Measurements from ENCODE around the gene WNK1. TPM values are rescaled to one million over a fixed set of nuclear protein-coding genes. Genes with fewer than 3 reads are reported as not detected.

WNK1 gene
- total and polyA plus RNA-seq, 2 of the 8 experiments (the other 6 are each of a cell fraction or from before 2014, with no cell fraction given), result 88.2 to 157 TPM

DNA sequence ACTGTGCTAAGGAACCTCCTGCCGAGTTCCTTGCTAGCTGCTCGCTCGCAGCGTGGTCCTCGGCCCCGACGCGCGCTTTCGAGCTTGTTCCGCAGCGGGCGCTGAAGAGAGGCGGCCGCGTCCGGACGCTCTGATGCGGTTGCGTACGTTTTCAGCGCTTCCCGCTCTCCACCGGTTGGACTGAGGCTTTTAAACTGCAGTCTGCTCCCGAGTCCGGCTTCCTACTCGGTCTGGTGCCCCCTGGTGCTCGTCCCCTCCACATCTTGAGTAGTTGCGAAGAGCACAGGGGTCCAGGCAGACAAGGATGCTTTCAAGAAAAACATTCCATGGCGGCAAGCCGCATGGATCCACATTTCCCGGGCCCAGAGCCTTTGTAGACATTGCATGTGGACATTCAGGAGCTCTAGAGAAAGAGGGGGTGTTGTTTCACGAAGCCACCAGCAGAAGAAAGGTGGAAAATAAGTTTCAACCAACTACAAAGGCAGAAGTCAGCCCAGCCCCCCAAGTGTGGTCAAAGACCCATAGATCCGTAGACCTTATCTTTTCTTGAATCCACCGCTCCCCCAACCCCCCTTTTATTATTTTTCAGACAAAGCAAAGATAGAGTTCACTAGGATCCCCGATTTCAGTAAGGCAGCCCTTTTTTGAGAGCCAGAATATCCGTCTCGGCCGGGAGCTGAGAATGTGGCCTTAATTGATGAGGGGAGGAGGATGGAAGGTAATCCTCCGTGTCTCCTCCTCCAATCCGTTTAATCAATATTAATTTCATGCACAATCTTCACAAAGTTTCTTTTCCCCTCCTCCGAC, 984 bp upstream of the WNK1 start:
- POLR2A ChIA-PET (ENCODE audit: partially characterized antibody), result interaction anchor here (0.5 to 3.5 kb wide), 25 partner anchors 9 to 181 kb away, joined by 3 to 20 read pairs (median 4); no protein-coding TSS in a partner anchor
- TF ChIP-seq CEBPB (IDR thresholded peaks at IDR 0.05; ENCODE audit: low read depth, low read length), result 0 out of 2 replicates have a peak, but pooled peaks have one; percentile 9
- TF ChIP-seq SP4 (IDR thresholded peaks at IDR 0.05; ENCODE audit: low read length), result 0 out of 2 replicates have a peak, but pooled peaks have one; percentile 72
- peak; percentile 65 for TF ChIP-seq YY1 (IDR thresholded peaks at IDR 0.05; ENCODE audit: low read depth, low read length)
- TF ChIP-seq JUN (IDR thresholded peaks at IDR 0.05; ENCODE audit: low read depth, low read length), result no peak
- TF ChIP-seq, protein P1, sequence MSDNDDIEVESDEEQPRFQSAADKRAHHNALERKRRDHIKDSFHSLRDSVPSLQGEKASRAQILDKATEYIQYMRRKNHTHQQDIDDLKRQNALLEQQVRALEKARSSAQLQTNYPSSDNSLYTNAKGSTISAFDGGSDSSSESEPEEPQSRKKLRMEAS (IDR thresholded peaks at IDR 0.05), result peak; percentile 90
- TF ChIP-seq NANOG (IDR thresholded peaks at IDR 0.05; ENCODE audit: insufficient read depth, low read depth, low read length, poor library complexity, severe bottlenecking), result peak; percentile 48
- peak; percentile 89 for TF ChIP-seq RBBP5 (IDR thresholded peaks at IDR 0.05; ENCODE audit: borderline replicate concordance, low read depth, low read length)
- TF ChIP-seq ASH2L (IDR thresholded peaks at IDR 0.05; ENCODE audit: low read length), result peak; percentile 81
- no peak for TF ChIP-seq TCF12 (IDR thresholded peaks at IDR 0.05; ENCODE audit: low read depth, low read length)
- TF ChIP-seq CREB1 (IDR thresholded peaks at IDR 0.05), result peak; percentile 57
- peak; percentile 80 for TF ChIP-seq TAF1 (IDR thresholded peaks at IDR 0.05; ENCODE audit: low read depth, low read length)

More for the DNA sequence above, 984 bp upstream of the WNK1 start:
- Histone ChIP-seq H3K36me3 (ENCODE audit: control insufficient read depth in 2 of 4, insufficient read depth in 4 of 4, low read length in 3 of 4) (no peaks in the 10 kb centered on the region), H4K20me1 (replicated peaks in 1 of 2; ENCODE audit: control insufficient read depth in 1 of 2, insufficient read depth in 2 of 2, low read length in 2 of 2) (peaks cover 18 to 22% of the 10 kb centered on the region in 2 experiments), H2BK15ac (ENCODE audit: low read length) (no peak overlapping the region), H3K56ac (replicated peaks; ENCODE audit: insufficient read length, low read depth, low read length) (peak overlapping the region; percentile 8), H3K4me3 (ENCODE audit: extremely low read depth in 1 of 4, insufficient read depth in 2 of 4, low read depth in 3 of 4, low read length in 4 of 4) (peak overlapping the region; percentile 48 to 71 (median 55)), H3K18ac (ENCODE audit: extremely low read depth, low read length) (peak overlapping the region; percentile 91), H2AK5ac (ENCODE audit: low read depth, low read length) (peak overlapping the region; percentile 79; the same call in 1 of the 2 replicates), H3K79me2 (ENCODE audit: control insufficient read depth in 1 of 2, insufficient read depth in 2 of 2, low read length in 2 of 2) (peaks cover 17 to 32% of the 10 kb centered on the region in 2 experiments), H2BK20ac (ENCODE audit: low read length) (no peak overlapping the region), H3K9ac (replicated peaks in 1 of 4; ENCODE audit: extremely low read depth in 1 of 4, low read depth in 3 of 4, low read length in 3 of 4) (peak overlapping the region; percentile 35 to 69 (median 66)), H3K4ac (replicated peaks; ENCODE audit: insufficient read length, low read depth, low read length) (peak overlapping the region; percentile 63), H4K8ac (ENCODE audit: extremely low read depth, insufficient read depth, low read length) (peak overlapping the region; percentile 85; the same call in 1 of the 2 replicates), H3K27ac (ENCODE audit: low read depth, low read length) (peak overlapping the region; percentile 74), H4K5ac (ENCODE audit: insufficient read length, low read depth, low read length) (peak overlapping the region; percentile 85), H3K4me1 (replicated peaks in 1 of 4; ENCODE audit: control insufficient read depth in 3 of 4, insufficient read depth in 4 of 4, low read length in 3 of 4) (peaks cover 3 to 11% (median 4%) of the 10 kb centered on the region in 4 experiments; a peak in 6 of 7 replicates), H3K27me3 (replicated peaks in 1 of 4; ENCODE audit: control insufficient read depth in 3 of 4, extremely low read depth in 1 of 4, insufficient read depth in 3 of 4, low read length in 3 of 4) (no peaks in the 10 kb centered on the region), H3K4me2 (ENCODE audit: insufficient read depth in 1 of 2, low read depth in 2 of 2, low read length in 2 of 2) (peak overlapping the region; percentile 76 to 78), H2BK120ac (replicated peaks; ENCODE audit: low read depth, low read length) (peak overlapping the region; percentile 29), H2BK12ac (ENCODE audit: low read depth, low read length) (peak overlapping the region; percentile 70; the same call in 1 of the 2 replicates), H3K79me1 (ENCODE audit: low read depth, low read length) (no peaks in the 10 kb centered on the region), H4K91ac (replicated peaks; ENCODE audit: insufficient read length, low read length) (peak overlapping the region; percentile 86), H2AFZ (ENCODE audit: low read length) (0 out of 2 replicates have a peak overlapping the region, but pooled peaks have one; percentile 19), H3K9me3 (ENCODE audit: insufficient read depth in 2 of 2, low read depth in 1 of 2, low read length in 1 of 2) (no peaks in the 10 kb centered on the region), H2BK5ac (ENCODE audit: low read depth, low read length) (peak overlapping the region; percentile 89), H3K23me2 (ENCODE audit: low read depth, low read length) (peaks cover 18% of the 10 kb centered on the region), H3K14ac (ENCODE audit: insufficient read length) (no peak overlapping the region), H3K23ac (ENCODE audit: insufficient read length) (no peak overlapping the region)
- DNase-seq (ENCODE audit: low read depth in 1 of 2, low spot score in 2 of 2) (peak; percentile 89 to 94), FAIRE-seq (no peak)
- CTCF ChIA-PET (ENCODE audit: partially characterized antibody), result interaction anchor here (0.6 to 4.1 kb wide), 40 partner anchors 8 to 302 kb away, joined by 3 to 35 read pairs (median 5); no protein-coding TSS in a partner anchor
- WGBS, 2 experiments (ENCODE audit: extremely low coverage in 1 of 2, insufficient coverage in 1 of 2, insufficient read length in 1 of 2, insufficient replicate concordance in 2 of 2, low coverage in 1 of 2, low lambda C conversion rate in 2 of 2, missing lambda C conversion rate in 1 of 2), result 2% methylated on average over 42 of the region's 42 CpGs; no CpG with 5 or more reads in 1 of the 2 experiments

Data from H1 (cell line).